HG03432 (cell line): Measurements from ENCODE around the gene TMX2.
A peak's percentile ranks its signal among the peaks of the same experiment; 100 is the strongest.
"Not testable (repeated sequence)": the region's sequence is repeated elsewhere in the genome, so short reads cannot be mapped to it uniquely, and the experiment has no call there.

Experiments used
- ATAC-seq: cut with Tn5 transposase; IDR thresholded peaks from one replicate; pipeline ENCODE4 v1.9.1; 2021; ENCODE audit warnings: mild to moderate bottlenecking, moderate library complexity; ENCODE audit not compliant: unreplicated experiment

Gene TMX2

DNA sequence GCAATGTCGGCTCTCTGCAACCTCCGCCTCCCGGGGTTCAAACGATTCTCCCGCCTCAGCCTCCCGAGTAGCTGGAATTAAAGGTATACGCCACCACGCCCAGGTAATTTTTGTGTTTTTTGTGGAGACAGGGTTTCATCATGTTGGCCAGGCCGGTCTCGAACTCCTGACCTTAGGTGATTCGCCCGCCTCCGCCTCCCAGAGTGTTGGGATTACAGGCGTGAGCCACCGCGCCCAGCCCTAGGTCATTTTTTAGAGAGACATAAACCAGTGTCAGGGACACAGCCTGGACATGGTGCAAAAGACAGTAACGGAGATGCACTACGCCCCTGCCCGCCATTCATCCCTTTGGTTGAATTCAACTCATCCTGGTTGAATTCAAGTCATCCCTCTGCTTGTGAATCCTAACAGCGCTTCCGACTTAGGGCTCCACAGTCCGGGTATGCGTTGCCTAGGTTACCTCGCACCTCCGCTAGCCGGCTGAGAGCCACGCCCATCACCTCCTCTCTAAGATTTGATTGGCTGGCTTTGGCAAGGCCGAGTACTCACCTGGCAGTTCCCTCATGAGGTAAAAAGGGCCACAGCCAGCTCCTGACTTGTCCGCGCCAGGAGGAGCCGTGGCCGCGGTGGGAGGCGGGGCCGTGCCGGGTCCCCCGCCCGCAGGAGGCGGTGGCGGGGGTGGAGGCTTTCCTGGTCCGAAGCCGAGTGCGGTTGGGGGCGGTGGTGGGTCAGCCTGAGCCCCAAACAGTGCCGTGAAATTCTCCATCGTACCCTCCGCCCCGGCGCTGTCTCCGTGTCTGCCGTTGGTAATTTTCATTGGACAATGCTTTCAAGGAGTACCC is 758 bp upstream of the TMX2 start, which contains the start of gene MED19:
TSS of gene MED19 (minus strand) at position 802 of the 842 bp plus-strand sequence. CDS start at position 766, 36 bp downstream.
- peak; percentile 49 for ATAC-seq

DNA sequence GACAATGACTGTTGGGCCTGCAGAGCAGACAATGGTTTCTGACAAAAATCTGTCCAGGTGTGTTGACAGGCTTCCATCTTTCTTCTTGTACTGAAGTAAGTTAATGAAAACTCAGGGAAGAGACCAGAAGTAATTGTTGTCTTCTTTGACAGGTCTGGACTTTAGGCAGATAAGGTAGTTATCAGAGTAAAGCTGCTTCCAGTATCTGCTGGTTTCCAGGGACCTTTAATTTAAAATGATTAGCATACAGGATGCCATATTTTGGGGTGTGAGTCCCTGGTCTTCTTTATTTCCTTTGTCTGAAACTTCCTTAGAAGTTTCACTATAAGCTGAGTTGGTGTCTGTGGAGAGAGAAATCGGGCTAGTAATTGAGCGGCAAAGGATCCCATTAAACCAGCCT is 1.4 kb downstream of the TMX2 start:
- ATAC-seq = no peak

DNA sequence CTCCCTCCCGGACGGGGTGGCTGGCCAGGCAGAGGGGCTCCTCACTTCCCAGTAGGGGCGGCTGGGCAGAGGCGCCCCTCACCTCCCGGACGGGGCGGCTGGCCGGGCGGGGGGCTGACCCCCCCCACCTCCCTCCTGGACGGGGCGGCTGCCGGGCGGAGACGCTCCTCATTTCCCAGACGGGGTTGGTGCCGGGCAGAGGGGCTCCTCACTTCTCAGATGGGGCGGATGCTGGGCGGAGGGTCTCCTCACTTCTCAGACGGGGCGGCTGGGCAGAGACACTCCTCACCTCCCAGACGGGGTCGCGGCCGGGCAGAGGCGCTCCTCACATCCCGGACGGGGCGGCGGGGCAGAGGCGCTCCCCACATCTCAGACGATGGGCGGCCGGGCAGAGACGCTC is 4.3 kb downstream of the TMX2 start:
- not testable (repeated sequence) for ATAC-seq

DNA sequence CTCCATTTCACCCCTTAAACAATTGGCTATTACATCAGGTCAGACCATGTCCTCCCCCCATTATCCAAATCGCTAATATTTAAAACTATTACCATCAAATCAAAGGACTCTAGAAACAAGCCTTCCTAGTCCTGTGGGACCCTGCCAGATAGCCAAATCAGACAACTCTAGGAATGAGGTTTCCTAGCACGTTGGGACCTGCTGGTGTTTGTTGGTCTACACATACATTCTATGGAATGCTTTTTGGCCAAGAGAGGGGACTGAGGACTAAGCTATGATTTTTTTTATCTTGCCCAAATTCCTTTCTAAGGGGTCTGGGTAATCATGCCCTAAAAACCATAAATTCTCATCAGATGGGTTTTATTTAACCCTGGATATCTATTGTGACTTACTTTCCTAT is 14.8 kb downstream of the TMX2 start:
- ATAC-seq = no peak

DNA sequence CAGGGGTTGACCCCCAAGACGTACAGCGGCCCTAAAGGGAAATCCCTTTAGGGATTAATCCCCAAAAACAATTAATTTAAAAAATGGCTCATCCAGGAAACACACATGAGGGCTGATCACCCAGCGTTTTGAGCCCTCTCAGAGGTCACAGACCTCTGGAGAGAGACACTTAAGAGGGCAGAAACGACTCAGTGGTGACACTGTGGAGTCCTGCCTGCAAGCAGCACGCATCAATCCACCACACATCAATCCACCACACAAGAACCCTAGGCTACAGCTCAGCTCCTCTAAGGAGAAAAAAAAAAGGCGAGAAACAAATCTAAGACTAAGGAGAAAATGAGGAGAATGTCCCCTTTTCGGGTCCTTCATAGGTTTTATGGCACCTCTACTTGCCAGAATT is 16.4 kb downstream of the TMX2 start:
- ATAC-seq = no peak

DNA sequence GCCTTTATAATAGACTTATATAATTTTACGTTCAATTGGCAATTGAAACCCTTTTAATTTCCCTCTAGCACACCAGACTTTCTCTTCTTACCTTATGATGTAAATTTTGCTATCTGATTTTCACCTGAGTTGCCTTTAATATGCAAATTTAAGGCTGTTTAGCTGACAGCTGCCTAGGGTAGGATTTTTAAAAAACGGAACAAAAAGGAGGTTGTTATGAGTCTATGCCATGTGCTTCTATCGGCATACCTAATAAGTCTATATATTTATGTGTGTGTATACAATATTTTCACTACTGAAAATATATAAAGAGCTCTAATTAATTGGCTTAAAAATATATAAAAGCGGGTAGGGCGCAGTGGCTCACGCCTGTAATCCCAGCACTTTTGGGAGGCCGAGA is 17.1 kb downstream of the TMX2 start:
- ATAC-seq = no peak

DNA sequence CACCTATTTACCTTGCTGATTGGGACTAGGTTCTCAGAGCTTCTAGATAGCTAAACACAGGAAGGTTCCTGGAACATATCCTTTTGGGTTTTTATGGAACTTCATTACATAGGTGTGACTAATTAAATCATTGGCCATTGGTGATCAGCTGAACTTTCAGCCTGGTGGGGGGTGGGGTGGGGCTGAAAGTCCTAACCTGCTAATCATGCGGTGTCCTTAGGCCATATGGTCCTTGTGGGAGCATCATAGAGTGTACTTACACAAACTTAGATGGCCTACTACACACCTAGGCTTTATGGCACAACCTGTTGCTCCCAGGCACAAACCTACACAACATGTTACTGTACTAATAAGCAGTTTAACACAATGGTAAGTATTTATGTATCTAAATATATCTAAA is 20.3 kb downstream of the TMX2 start:
- no peak for ATAC-seq

DNA sequence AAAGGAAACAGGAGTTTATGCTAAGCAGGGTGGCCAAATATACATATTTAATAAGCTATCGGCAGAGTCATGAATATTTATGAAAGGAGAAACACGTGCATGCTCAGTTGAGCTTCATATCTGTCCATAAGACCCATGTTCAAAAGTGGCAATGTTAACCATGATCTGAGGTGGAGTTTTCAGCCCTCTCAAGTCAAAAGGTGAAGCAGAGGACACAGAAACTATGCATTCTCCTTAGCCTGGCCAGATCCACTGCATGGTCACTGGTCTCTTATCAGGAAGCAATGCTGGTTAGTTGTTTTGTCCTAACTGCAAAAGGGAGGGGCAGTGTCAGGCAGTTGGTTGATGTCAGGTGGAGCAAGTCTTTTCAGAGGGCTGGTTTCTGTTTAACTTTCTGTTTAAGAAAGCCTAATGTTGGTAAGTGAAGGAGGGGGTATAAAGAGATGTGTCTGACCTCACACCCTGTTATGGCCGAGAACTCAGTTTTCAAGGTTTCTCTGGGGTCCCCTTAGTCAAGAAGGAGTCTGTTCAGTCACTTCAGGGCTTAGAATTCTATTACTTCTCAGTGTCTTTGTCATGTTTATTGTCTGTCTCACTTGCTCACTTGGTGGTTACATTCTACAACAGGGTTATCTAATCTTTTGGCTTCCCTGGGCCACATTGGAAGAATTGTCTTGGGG is 23.4 kb downstream of the TMX2 start:
- ATAC-seq = no peak

DNA sequence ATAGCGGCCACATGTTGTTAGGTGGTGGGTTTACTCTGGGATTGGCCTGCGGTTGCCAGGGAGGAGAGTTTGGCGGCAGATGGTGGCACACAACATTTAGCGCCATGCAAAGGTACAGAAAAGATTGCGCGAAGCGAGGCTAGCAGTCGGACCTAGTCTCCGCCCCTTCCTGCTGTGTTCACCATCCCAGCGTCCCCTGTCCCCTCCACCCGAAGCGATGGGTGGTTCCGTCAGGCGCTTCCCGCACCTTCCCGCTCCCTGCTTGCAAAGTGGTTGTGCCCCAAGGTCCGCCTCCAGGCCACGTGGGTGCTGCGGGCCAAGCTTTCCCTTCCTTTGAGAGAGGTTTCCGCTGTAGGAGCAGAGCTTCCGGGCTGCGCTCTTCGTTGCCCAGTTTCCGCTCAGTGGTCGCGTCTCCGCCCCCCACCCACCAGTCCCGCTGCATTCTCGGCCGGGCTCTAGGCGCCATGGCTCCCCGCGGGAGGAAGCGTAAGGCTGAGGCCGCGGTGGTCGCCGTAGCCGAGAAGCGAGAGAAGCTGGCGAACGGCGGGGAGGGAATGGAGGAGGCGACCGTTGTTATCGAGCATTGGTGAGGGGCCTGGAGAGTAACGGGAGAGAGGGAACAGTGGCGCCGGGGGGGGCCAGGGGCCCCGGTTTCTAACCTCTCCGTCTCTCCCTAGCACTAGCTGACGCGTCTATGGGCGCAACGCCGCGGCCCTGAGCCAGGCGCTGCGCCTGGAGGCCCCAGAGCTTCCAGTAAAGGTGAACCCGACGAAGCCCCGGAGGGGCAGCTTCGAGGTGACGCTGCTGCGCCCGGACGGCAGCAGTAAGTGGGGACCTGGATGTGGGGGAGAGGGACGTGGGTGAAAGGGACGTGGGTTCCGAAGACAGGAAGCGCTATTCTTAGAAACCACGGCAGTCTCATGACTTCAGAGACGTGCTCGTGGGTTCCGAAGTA is 29.0 kb downstream of the TMX2 start, which contains the start of gene SELENOH:
TSS of gene SELENOH (plus strand) at position 360 of the 955 bp plus-strand sequence. CDS start at position 465, 105 bp downstream.
- ATAC-seq = peak; percentile 93

DNA sequence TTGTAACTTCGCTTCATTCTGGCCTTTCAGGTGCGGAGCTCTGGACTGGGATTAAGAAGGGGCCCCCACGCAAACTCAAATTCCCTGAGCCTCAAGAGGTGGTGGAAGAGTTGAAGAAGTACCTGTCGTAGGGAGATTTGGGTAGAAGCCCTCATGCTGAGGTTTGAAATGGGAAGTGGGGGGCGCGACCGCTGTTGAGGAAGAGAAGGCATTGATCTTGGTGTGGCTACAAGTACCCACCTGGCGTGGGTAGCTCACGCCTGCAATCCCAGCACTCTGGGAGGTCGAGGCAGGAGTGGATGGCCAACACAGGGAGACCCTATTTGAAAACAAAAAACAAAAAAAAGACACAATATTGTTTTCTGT is 29.7 kb downstream of the TMX2 start:
- no peak for ATAC-seq

DNA sequence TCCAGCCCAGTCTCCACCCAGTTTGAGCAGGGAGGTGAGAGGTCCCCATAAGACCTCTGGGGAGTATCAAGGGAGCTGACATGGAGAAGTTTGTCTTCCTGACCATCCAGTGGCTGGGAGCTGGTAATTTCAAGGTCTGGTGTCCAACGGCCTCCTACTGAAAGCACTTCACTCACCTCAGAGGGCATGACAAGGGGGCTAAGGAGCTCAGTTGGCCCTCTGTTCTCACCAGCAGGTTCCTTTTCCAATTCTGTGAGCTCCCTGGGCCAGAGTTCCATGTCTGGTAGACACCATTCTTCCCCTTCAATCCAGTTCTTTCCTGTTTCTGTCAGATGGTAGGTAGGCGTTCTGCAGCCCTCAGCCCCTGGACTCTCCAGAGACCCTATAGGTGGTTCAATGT is 32.0 kb downstream of the TMX2 start:
- no peak for ATAC-seq

DNA sequence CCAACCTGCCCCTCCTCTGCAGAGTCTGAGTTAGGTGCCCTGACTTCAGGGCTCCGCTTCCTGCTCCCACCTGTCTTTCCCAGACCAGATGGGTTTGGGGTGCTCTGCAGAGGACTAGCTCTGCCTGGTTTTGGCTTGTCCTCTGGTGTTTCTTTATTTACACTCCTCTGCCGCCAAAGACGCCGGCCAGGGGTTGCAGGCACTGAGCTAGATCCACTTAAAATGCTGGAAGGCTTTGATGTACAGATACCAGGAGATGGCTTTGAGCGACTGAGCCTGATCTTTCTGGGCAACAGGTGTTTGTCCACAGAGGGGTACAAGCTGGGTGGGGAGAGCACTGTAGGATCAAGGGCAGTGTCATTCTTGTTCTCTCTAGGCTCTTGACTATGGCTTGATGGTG is 32.8 kb downstream of the TMX2 start:
- ATAC-seq = no peak

DNA sequence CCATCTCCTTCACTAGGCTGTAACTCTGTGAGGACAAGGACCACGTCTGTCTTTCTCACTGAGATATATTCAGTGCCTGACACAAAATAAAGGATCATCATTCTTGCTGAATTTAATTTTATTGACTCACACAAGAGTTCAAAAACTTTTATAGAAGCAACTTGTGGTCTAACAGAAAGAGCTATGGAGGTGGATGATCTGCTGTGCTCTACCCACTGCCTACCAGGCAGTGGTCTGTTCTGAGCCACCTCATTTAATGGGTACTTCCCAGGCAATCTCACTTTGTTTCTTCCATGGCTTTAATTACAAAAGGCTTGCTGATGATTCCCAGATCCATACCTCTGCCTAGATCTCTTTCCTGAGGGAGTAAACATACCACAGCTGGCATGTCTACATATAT is 34.5 kb downstream of the TMX2 start:
- no peak for ATAC-seq

DNA sequence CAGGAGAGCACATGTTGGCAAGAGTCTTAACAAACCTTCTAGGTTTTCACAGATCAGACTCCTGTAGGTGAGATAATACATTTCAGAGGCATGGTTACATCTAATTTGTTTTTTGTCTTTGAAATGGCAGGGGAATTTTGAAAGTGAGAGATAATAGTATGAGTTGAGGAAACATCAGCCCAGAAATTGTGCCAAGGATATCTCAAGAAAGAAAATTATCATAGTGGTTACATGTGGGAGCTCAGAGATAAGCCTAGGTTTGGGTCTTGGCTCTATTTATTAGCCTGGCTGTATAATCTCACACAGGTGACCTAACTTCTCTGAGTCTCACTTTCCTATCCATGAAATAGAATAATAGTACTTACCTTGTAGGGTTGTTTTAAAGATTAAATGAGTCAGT is 38.8 kb downstream of the TMX2 start:
- no peak for ATAC-seq

DNA sequence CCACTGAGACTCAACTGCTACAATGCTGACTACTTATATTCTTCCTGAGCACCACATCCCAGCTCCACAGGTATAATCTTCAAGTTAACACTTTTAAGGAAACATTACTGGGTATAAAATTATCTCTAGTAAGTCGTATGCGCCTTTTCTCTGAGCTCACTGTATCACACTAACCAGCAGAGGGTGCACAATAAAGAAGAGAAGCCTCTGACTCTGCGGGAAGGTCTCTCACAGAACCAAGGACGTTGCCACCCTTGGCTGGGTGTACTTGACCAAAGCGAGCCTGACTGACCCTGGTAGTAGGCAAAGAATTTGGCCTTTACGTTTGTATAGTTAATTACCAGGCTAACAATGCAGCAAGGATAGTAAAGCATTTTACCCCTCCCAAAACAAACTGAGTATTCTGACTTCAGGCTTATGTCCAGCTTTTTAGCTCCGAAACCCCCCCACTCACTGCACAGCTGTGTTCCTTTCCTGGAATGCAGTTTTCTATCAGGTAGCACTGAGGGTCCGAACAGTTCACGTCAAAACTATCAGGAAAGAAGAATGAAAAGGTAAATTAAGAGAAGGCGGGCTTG is 39.4 kb downstream of the TMX2 start, which contains the start of gene BTBD18:
TSS of gene BTBD18 (minus strand) at position 144 of the 578 bp plus-strand sequence. CDS start 631 bp downstream, outside the sequence.
- ATAC-seq = peak; percentile 44

DNA sequence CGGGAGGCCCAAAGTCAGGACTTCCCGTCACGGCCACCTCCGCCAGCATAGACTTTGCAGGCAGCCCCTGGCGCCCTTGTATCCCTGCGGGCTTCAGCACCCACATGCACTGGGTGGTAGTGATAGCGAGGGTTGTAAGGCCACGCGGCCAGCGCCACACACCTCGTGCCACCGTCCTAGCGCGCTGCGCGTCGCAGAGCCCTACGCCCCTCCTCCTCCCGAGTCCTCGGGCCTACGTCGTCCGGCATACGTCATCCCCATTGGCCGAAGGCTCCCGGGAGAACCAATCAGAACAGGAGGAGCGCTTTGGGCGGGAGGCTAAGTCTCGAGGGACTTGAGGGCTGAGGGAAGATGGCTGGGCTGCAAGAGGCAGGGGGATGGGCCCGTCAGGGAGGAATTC is 40.6 kb downstream of the TMX2 start:
- ATAC-seq = no peak

DNA sequence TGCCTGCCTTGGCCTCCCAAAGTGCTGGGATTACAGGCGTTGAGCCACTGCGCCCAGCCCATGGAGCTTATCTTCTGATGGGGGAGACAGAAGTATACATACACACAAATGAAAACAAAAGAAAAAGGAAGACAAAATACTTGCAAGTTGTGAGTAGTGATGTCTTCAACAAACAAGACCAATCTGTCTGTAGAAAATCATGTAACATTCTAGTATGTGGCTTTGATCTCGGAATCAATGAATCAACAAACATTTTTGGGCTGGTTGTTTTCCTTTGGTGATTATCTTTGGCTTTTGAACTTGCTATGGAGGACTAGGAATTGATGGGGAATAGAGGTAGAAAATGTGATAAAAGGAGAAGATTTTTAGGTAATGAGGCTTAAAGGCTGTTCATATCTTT is 45.8 kb downstream of the TMX2 start:
- ATAC-seq = no peak

DNA sequence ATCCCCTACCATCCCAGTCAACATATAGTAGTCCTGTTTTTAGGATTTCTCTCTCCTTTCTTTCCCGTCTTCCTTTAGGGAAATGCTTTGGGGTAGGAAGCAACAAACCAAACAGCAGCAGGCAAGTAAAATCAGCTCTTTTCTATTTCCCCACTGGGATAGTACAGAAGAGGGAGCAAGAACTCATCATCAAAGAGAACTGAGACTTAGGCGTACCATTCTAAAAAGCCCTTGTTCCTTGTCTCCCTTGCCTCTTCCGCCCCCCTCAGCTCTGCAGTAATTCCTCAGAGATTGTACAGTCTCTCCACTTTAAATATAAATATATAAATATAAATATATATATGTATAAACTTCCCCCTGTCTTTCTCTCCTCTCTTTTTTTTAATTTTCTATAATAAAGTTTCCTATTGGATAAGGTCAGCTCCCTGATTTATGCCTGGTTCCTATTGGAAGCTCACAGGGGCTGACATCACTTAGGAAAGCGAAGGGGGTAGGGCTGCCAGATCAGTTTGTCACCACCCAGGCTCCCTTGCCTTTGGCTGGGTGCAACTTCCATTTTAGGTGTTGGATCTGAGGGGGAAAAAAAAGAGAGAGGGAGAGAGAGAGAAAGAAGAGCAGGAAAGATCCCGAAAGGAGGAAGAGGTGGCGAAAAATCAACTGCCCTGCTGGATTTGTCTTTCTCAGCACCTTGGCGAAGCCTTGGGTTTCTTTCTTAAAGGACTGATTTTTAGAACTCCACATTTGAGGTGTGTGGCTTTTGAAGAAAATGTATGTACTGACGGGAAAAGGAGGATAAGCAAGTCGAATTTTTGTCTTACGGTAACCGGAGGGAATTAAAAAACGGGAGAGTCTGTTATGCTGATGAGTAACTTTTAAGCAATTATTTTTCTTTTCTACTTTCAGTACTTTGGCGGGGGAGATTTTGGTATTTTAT is 49.2 kb downstream of the TMX2 start, which contains the start of gene CTNND1:
TSS of gene CTNND1 (plus strand) at position 502 of the 934 bp plus-strand sequence. CDS start 29,677 bp downstream, outside the sequence.
- peak; percentile 98 for ATAC-seq

DNA sequence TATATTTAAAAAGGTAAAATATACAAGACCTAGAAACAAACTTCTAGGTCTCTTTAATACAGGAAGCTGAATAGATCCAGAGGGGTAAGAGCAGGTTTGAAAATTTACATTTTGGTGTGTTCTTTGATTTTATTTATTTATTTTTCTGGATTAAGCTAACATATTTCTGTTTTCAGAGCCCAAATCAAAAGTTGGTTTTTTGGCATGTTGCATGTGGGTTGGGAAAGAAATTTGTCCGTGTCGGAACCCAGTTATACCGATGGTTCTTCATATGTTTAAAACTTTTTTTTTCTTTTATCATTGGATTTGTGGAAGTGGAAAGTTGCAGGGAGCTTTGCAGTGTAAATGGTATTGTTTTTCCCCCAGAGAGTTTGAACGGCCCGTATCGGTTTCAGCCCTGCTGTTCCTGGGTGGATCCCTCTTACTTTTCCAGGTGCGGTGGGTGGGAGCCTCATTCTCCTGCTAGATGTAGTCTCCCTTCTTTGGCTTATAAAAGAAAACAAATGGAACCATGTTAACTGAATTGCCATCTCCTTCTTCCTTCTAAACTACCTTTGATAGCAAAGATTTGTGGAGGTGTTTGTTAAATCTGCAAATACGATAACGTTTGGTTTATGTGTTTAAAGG is 50.0 kb downstream of the TMX2 start:
- no peak for ATAC-seq
